GM12865 (cell line): ENCODE results near the gene NAT10.
A peak's percentile ranks its signal among the peaks of the same experiment; 100 is the strongest.

Experiments used
- DNase-seq: peaks from one replicate; pipeline ENCODE4 v3.0.0; 2010; ENCODE audit warnings: low read depth
- H3K4me3 ChIP-seq: 2 replicates; pipeline ENCODE4 v1.5.1; 2011; ENCODE audit warnings: mild to moderate bottlenecking, low read depth, low read length, control low read depth
- TF ChIP-seq, protein P1 (sequence below): IDR thresholded peaks from 2 replicates; pipeline ENCODE4 v1.5.1; 2011; ENCODE audit warnings: low read length, control low read depth, low read depth, inconsistent platforms; ENCODE audit not compliant: insufficient read depth; ENCODE audit errors: missing control alignments

The NAT10 gene

GRCh38 chr11:34189191-34189590 is 83.8 kb downstream of the NAT10 start:
- no peak for DNase-seq
- no peak overlapping the region for H3K4me3 ChIP-seq
- TF ChIP-seq, protein P1, sequence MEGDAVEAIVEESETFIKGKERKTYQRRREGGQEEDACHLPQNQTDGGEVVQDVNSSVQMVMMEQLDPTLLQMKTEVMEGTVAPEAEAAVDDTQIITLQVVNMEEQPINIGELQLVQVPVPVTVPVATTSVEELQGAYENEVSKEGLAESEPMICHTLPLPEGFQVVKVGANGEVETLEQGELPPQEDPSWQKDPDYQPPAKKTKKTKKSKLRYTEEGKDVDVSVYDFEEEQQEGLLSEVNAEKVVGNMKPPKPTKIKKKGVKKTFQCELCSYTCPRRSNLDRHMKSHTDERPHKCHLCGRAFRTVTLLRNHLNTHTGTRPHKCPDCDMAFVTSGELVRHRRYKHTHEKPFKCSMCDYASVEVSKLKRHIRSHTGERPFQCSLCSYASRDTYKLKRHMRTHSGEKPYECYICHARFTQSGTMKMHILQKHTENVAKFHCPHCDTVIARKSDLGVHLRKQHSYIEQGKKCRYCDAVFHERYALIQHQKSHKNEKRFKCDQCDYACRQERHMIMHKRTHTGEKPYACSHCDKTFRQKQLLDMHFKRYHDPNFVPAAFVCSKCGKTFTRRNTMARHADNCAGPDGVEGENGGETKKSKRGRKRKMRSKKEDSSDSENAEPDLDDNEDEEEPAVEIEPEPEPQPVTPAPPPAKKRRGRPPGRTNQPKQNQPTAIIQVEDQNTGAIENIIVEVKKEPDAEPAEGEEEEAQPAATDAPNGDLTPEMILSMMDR = no peak

GRCh38 chr11:34190192-34191139 is 85.0 kb downstream of the NAT10 start:
- TF ChIP-seq, protein P1 = no peak
- DNase-seq = peak; percentile 17
- no peak overlapping the region for H3K4me3 ChIP-seq

- no peak overlapping the region for H3K4me3 ChIP-seq
- TF ChIP-seq, protein P1 = no peak
- DNase-seq = no peak
These were observed 86.1 kb downstream of the NAT10 start for GRCh38 chr11:34191578-34191977.

DNA sequence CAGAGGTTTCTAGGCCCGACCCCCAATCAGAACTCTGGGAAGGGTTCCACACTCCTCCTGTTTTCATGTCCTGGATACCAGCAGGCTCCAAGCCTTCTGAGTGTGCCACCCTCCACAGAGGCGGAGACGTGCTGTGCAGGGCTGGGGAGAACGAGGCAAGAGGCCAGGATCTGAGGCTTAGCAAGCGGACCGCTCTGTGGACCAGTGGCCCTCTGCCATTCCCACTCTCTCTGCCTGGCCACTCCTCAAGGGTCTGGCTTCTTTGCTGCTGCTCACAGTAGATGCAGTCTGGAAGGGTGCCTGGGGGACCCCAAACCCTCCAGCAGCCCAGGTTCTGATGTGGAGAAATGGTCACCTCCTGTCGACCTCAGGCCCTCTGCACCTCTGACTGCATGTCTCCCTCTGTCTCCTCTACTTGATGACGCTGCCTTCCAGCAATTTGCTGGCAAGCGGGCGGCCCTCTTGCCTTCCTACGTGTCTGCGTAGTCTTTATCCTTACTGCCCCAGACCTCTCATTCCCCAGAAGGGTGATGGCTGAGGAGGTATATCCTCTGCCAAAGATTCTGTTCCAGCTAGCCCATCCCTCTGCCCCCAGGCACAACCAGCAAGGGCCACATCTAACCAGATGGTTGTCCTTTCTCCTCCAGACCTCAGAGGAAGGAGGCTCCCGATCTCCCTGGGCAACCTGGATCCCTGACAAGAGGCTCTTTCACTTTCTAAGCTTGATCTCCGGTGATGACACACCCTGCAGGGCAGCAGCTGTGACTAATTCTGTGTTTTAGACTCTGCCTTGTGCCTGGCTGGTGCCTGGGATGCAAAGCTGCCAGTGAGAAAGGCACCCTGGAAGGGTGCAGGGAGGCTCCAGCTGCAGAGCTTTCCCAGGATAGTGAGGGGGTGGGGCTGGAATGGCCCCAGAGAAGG is 87.3 kb downstream of the NAT10 start:
- H3K4me3 ChIP-seq = no peak overlapping the region
- peak; percentile 20 for DNase-seq
- TF ChIP-seq, protein P1 = no peak

GRCh38 chr11:34194576-34195335 is 89.3 kb downstream of the NAT10 start:
- TF ChIP-seq, protein P1 = no peak
- no peak overlapping the region for H3K4me3 ChIP-seq
- no peak for DNase-seq
